HepG2 (cell line): ENCODE results near the gene ZFYVE27.

Experiments
- FIP1L1 ChIP-seq: fragments of 200-400 bp; formaldehyde crosslinking; IDR thresholded peaks from 2 replicates; pipeline ENCODE4 v1.6.1; 2018; ENCODE audit warnings: low read depth, mild to moderate bottlenecking, low read length, moderate library complexity, borderline replicate concordance; ENCODE audit not compliant: insufficient read depth
- FOXK2 ChIP-seq: fragments of 450-650 bp; IDR thresholded peaks from 2 replicates; pipeline ENCODE4 v1.6.1; 2016
- HHEX ChIP-seq: IDR thresholded peaks from 2 replicates; pipeline ENCODE4 v1.6.1; 2016; ENCODE audit warnings: control low read depth
- JUN ChIP-seq: sonication (generic); formaldehyde crosslinking; IDR thresholded peaks from 2 replicates; pipeline ENCODE4 v1.4.0; 2020; ENCODE audit warnings: mild to moderate bottlenecking, missing genetic modification reagents
- POLR2A ChIP-seq, 2 experiments: IDR thresholded peaks; 2 replicates each; pipeline ENCODE4 v1.6.1; 2011; ENCODE audit warnings: low read depth in 2 of 2, low read length in 2 of 2, mild to moderate bottlenecking in 1 of 2, moderate library complexity in 1 of 2; ENCODE audit not compliant: insufficient read depth in 1 of 2
- PTBP1 ChIP-seq: fragments of 200-400 bp; formaldehyde crosslinking; IDR thresholded peaks from 2 replicates; pipeline ENCODE4 v1.6.1; 2018; ENCODE audit warnings: low read length, low read depth; ENCODE audit not compliant: poor library complexity, severe bottlenecking
- RAD21 ChIP-seq: fragments of 450-650 bp; formaldehyde crosslinking; IDR thresholded peaks from 2 replicates; pipeline ENCODE4 v1.5.0; 2020; ENCODE audit warnings: mild to moderate bottlenecking
- SMAD1 ChIP-seq: sonication (generic); formaldehyde crosslinking; IDR thresholded peaks from 2 replicates; pipeline ENCODE4 v1.4.0; 2020; ENCODE audit warnings: missing genetic modification reagents, low read depth, mild to moderate bottlenecking, borderline replicate concordance
- TCF7L2 ChIP-seq: IDR thresholded peaks from 2 replicates; pipeline ENCODE4 v1.6.1; 2011; ENCODE audit warnings: mild to moderate bottlenecking, low read depth, low read length, moderate library complexity
- ZNF30 ChIP-seq: sonication (generic); formaldehyde crosslinking; IDR thresholded peaks from 2 replicates; pipeline ENCODE4 v1.5.0; 2020; ENCODE audit warnings: mild to moderate bottlenecking, missing genetic modification reagents
- ZNF564 ChIP-seq: sonication (generic); formaldehyde crosslinking; IDR thresholded peaks from 2 replicates; pipeline ENCODE4 v1.8.1; 2023; ENCODE audit warnings: mild to moderate bottlenecking, missing genetic modification reagents
- TF ChIP-seq, protein P1 (sequence below): sonication (generic); formaldehyde crosslinking; IDR thresholded peaks from 2 replicates; pipeline ENCODE4 v1.5.0; 2020; ENCODE audit warnings: mild to moderate bottlenecking, missing genetic modification reagents, moderate library complexity
- TF ChIP-seq, protein P2 (sequence below): fragments of 450-650 bp; IDR thresholded peaks from 2 replicates; pipeline ENCODE4 v1.6.1; 2017; ENCODE audit warnings: mild to moderate bottlenecking

DNA sequence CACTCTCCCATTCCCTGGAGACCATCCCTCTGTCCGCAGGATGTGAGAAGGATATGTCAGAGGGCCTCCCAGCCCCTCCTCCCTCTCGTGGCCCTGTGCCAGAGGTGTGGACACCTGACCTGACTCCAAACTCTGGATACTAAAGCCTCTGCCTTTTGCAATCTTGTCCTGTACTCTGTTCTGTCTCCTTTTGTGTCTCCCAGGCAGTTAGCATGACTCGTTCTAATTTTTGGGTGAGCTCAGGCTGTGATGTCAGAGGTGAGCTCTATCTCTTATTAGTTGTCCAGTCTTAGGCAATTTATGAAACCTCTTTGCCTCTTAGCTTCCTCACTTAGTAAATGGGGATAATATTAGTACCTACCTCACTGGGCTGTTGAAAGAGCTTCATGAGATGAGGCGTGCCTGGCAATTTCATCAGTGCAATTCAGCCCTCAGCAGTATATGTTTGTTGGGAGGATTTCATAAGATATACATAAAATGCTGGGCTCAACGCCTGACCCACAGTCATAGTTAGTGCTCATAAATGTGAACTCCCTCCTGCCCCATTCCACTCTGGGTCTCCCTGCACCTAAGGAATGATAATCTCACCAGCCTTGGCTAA is 12.5 kb upstream of the ZFYVE27 start:
- TF ChIP-seq RAD21 = no peak
- TF ChIP-seq POLR2A (IDR thresholded peaks at IDR 0.05; ENCODE audit: insufficient read depth in 1 of 2, low read depth in 2 of 2, low read length in 2 of 2) = no peak
- TF ChIP-seq JUN = no peak
- TF ChIP-seq PTBP1 = no peak
- no peak for TF ChIP-seq SMAD1
- TF ChIP-seq, protein P1, sequence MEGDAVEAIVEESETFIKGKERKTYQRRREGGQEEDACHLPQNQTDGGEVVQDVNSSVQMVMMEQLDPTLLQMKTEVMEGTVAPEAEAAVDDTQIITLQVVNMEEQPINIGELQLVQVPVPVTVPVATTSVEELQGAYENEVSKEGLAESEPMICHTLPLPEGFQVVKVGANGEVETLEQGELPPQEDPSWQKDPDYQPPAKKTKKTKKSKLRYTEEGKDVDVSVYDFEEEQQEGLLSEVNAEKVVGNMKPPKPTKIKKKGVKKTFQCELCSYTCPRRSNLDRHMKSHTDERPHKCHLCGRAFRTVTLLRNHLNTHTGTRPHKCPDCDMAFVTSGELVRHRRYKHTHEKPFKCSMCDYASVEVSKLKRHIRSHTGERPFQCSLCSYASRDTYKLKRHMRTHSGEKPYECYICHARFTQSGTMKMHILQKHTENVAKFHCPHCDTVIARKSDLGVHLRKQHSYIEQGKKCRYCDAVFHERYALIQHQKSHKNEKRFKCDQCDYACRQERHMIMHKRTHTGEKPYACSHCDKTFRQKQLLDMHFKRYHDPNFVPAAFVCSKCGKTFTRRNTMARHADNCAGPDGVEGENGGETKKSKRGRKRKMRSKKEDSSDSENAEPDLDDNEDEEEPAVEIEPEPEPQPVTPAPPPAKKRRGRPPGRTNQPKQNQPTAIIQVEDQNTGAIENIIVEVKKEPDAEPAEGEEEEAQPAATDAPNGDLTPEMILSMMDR (CRISPR knock-in tag) = no peak
- TF ChIP-seq, protein P2, sequence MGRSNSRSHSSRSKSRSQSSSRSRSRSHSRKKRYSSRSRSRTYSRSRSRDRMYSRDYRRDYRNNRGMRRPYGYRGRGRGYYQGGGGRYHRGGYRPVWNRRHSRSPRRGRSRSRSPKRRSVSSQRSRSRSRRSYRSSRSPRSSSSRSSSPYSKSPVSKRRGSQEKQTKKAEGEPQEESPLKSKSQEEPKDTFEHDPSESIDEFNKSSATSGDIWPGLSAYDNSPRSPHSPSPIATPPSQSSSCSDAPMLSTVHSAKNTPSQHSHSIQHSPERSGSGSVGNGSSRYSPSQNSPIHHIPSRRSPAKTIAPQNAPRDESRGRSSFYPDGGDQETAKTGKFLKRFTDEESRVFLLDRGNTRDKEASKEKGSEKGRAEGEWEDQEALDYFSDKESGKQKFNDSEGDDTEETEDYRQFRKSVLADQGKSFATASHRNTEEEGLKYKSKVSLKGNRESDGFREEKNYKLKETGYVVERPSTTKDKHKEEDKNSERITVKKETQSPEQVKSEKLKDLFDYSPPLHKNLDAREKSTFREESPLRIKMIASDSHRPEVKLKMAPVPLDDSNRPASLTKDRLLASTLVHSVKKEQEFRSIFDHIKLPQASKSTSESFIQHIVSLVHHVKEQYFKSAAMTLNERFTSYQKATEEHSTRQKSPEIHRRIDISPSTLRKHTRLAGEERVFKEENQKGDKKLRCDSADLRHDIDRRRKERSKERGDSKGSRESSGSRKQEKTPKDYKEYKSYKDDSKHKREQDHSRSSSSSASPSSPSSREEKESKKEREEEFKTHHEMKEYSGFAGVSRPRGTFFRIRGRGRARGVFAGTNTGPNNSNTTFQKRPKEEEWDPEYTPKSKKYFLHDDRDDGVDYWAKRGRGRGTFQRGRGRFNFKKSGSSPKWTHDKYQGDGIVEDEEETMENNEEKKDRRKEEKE = no peak
- no peak for TF ChIP-seq ZNF564 (CRISPR knock-in tag)
- no peak for TF ChIP-seq TCF7L2
- TF ChIP-seq HHEX (CRISPR knock-in tag) = no peak
- TF ChIP-seq FOXK2 = no peak
- TF ChIP-seq FIP1L1 = no peak
- TF ChIP-seq ZNF30 = no peak
